ENCODE results near the gene RNF138. TPM values are rescaled to one million over a fixed set of nuclear protein-coding genes. Genes with fewer than 3 reads are reported as not detected.
A peak's percentile ranks its signal among the peaks of the same experiment; 100 is the strongest.

RNF138 gene, protein sequence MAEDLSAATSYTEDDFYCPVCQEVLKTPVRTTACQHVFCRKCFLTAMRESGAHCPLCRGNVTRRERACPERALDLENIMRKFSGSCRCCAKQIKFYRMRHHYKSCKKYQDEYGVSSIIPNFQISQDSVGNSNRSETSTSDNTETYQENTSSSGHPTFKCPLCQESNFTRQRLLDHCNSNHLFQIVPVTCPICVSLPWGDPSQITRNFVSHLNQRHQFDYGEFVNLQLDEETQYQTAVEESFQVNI
- 28.5 TPM for polyA plus RNA-seq (2012; ENCODE audit: missing spikeins)

DNA sequence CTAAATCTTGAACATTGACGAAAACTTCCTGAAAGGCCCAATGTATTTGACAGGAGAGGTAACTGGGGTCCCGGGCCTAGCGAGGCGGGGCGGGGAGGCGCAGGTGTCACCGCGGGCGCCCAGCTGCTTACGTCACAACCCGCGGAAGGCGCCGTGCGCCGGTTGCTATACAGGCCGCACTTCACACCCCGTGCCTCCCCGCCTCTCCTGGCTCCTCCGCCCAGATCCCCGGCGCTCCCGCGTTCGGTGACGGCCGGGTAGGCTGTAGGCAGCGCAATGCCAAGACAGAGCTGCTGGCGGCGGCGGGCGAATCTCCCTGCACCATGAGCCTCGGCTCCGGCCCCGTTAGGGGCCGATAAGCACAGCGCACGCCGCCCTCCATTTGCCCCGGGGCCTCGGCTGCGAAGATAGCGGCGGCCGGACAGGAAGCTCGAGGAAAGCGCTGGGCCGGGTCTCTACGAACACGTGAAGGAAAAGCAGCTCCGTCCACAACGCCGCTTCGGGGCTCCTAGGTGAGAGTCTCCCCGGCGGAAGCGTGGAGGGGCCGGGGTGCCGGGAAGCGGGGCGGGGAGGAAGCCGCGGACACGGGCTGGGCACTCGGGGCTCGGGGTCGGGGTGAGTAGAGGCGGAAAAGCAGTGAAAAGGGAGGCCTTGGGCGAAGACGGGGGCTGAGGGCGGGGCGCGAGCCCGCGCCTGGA lies at the start of gene RNF138:
Gene RNF138 (plus strand): TSS at position 151 of the 698 bp plus-strand sequence. CDS start 903 bp downstream, outside the sequence.
- peak; percentile 88 for TF ChIP-seq POLR2A (IDR thresholded peaks at IDR 0.05; ENCODE audit: low read depth, low read length)
- peak; percentile 83 for TF ChIP-seq POLR2AphosphoS5 (IDR thresholded peaks at IDR 0.05; ENCODE audit: low read depth, low read length)
- peak; percentile 43; the same call in 1 of the 2 replicates for TF ChIP-seq TAF1 (IDR thresholded peaks at IDR 0.05; ENCODE audit: borderline replicate concordance, low read depth, low read length)
- no peak for FAIRE-seq
- peak; percentile 79 for DNase-seq (ENCODE audit: insufficient read length)

DNA sequence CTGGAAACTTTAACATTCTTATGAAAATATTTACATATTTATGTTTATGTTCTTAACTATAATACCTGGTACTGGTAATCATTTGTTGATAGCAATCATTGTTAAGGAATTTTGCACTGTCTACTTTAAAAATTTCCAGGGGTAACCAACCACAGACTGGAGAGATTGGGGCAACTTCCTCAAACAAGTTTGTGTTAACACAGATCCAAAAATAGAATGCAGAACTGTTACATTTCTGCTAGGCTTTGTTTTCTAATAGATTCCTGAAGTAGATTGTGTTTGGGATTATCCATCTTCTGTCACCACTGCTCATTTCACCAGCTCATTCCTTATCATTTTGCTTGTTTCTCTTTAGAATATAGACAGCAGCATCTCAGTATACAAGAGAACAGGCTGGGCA lies 49.3 kb upstream of the RNF138 start:
- no peak for FAIRE-seq
- TF ChIP-seq POLR2A (IDR thresholded peaks at IDR 0.05; ENCODE audit: low read depth, low read length) = no peak
- no peak for TF ChIP-seq TAF1 (IDR thresholded peaks at IDR 0.05; ENCODE audit: borderline replicate concordance, low read depth, low read length)
- TF ChIP-seq POLR2AphosphoS5 (IDR thresholded peaks at IDR 0.05; ENCODE audit: low read depth, low read length) = no peak
- DNase-seq (ENCODE audit: insufficient read length) = no peak

DNA sequence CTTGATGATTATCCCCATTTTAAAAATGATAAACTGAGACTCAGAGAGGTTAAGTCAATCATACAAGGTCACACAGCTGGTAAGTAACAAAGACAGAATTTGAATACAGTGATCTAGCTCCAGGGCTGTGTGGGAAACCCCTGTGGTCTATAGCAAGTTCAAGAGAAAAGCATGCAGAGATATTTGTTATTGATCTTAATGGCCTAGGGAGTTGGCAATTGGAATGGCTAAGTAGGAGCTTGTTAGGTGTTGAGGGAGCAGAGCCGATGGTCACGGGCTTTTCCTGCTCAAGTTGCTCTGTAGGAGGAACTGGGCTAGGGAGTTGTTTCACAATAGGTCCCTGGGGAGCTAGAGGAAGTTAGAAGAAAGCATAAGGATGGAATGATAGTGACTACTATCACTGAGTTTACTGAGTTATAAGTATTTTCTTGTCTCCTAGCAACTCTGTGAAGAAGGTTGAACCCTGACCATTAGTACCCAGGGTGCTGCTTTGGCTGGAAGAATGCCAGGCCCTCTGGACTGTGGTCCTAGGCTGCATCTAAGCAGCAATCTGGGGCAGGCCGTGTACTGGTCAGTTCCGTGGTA lies 43.1 kb upstream of the RNF138 start:
- FAIRE-seq = peak; percentile 44
- no peak for TF ChIP-seq TAF1 (IDR thresholded peaks at IDR 0.05; ENCODE audit: borderline replicate concordance, low read depth, low read length)
- no peak for TF ChIP-seq POLR2AphosphoS5 (IDR thresholded peaks at IDR 0.05; ENCODE audit: low read depth, low read length)
- TF ChIP-seq POLR2A (IDR thresholded peaks at IDR 0.05; ENCODE audit: low read depth, low read length) = no peak
- no peak for DNase-seq (ENCODE audit: insufficient read length)

DNA sequence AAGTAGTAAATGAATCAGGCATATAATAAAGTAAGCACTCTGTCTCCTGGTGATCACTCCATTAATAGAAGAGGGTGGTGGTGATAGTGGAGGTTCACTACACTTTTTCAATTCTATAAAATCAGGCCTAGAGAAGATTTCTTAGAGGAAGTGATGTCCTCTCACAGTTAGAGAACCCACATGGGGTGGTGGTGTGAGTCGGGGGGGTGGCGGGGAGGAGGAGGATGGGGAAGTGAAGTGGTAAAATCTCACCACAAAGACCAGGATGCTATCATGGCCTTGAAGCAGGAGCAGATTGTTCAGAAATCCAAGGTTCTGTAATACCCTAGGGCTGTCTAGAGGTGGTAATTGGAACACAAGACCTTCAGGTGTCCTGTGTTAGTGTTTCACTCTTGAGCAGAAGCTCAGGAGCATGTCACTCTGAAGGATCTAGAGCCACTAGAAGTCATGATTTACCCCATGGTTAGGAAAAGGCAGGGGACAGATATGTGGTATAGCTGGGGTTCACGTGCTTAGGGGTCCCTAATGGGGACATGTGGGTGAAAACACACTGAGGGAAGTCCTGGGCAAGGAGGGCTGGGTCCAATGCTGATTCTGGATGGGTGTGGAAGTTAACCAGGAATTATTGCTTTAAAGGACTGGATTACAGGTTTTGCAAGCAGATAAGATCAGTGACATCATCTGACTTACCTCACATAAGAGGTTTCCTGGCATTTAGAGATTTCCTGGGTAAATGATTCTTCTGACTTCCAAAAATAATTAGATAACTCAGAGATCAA lies 42.1 kb upstream of the RNF138 start:
- TF ChIP-seq POLR2A (IDR thresholded peaks at IDR 0.05; ENCODE audit: low read depth, low read length) (no peak), TAF1 (IDR thresholded peaks at IDR 0.05; ENCODE audit: borderline replicate concordance, low read depth, low read length) (no peak)
- FAIRE-seq = no peak
- no peak for DNase-seq (ENCODE audit: insufficient read length)

DNA sequence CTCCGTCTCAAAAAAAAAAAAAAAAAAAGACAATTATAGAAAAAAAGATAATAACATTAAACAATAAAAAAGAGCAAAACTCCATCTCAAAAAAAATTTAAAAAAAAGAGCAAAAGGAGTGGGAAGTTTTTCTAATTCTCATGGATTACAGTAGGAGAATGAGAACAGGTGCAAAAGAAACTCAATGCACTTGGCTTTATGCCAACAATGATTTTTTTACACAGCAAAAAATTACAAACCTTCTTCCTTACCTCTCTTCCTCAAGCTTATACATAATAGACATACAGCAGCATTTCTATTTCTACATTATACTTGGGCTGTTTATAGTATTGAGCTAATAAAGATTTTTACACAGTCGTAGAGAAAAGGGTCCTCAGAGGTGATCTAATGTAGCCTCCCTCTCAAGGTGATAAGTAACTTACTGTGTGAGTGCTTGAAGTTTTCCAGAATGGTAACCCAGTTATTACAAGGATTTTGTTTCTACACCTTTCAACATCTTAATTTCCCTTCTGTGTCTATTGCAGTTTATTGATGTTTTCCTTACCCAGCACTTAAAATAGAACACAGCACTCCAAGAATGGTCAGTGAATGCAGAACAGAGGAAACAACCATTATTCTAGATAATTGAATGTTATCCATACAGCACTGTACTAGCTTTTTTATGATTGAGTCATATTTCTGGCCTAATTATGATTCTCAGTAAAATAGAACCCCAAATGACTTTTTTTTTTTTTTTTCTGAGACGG lies 34.9 kb upstream of the RNF138 start:
- TF ChIP-seq POLR2A (IDR thresholded peaks at IDR 0.05; ENCODE audit: low read depth, low read length) (no peak), TAF1 (IDR thresholded peaks at IDR 0.05; ENCODE audit: borderline replicate concordance, low read depth, low read length) (no peak), POLR2AphosphoS5 (IDR thresholded peaks at IDR 0.05; ENCODE audit: low read depth, low read length) (no peak)
- DNase-seq (ENCODE audit: insufficient read length) (no peak), FAIRE-seq (no peak)

DNA sequence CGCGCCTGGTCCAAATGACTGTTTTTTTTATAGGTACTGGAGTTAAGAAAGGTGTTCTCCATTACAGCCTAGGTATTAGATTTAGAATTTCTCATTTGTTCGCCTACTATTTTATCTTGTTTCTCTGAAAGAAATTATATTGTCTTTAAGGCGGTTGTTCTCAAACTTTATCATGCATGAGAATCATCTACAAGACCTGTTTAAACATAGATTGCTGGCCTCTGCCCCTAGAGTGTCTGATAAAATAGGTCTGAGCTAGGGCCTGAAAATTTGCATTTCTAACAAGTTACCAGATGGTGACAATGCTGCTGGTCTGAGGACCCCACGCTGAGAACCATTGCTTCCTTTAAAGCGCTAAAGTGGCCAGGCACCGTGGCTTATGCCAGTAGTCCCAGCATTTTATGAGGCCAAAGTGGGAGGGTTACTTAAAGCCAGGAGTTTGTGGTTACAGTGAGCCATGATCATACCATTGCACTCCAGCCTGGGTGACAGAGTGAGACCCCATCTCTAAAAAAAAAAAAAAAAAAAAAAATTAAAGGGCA lies 34.0 kb upstream of the RNF138 start:
- DNase-seq (ENCODE audit: insufficient read length) (no peak), FAIRE-seq (no peak)
- TF ChIP-seq TAF1 (IDR thresholded peaks at IDR 0.05; ENCODE audit: borderline replicate concordance, low read depth, low read length) (no peak), POLR2AphosphoS5 (IDR thresholded peaks at IDR 0.05; ENCODE audit: low read depth, low read length) (no peak), POLR2A (IDR thresholded peaks at IDR 0.05; ENCODE audit: low read depth, low read length) (no peak)

DNA sequence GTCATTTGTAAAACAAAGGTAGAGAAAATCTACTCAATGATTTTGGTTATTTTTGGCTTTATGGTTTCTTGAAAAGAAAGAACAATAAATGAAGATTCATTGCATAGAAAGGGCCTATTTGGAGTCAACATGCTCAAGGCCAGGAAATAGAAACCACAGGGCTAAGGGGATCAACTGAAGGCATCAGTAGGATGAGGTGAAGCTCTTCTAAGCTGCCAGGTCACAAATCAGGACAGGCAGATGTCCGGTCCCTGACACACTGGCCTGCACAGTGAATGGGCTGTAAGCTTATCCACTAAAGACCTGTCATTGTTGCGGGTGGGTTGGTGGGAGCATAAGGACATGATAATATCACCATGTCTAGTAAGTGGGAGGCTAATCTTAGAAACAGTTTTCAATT lies 31.6 kb upstream of the RNF138 start:
- FAIRE-seq = no peak
- DNase-seq (ENCODE audit: insufficient read length) = no peak
- TF ChIP-seq POLR2A (IDR thresholded peaks at IDR 0.05; ENCODE audit: low read depth, low read length) = no peak
- TF ChIP-seq POLR2AphosphoS5 (IDR thresholded peaks at IDR 0.05; ENCODE audit: low read depth, low read length) = no peak
- no peak for TF ChIP-seq TAF1 (IDR thresholded peaks at IDR 0.05; ENCODE audit: borderline replicate concordance, low read depth, low read length)

DNA sequence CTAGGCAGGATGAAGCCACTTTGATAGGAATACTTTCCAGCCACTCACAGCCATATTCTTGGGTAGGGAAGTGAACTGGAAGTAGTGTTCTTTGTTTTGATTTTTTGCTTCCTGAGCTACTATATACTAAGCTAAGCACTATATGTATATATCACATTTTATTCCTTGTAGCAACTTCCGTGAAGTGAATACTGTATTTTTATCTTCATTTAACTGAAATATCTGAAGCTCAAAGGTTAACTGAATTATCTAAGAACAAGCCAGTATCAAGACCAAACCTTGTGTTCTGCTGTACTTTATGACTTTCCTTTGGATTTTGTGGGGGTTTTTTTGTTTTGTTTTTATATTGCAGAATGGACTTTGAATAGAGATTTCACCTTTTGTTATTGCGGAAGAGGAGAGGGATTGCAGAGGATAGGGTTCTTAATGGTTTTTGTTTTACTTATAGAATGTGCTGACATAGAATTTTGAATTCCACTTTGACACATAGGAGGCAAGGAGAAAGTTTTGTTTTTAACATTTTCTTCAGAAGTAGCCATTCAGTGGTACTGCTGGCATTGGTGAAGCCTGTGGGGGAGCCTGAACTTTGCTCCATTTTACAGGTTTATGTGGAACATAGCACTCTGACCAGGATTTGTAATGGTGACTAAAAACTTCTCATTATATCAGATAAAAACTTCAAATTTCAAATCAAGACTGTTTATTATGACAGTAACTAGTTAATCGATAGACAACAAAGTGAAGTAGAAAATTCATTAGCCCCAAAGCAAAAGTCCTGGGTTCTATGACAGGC lies 24.1 kb upstream of the RNF138 start:
- no peak for TF ChIP-seq POLR2AphosphoS5 (IDR thresholded peaks at IDR 0.05; ENCODE audit: low read depth, low read length)
- no peak for FAIRE-seq
- no peak for DNase-seq (ENCODE audit: insufficient read length)

DNA sequence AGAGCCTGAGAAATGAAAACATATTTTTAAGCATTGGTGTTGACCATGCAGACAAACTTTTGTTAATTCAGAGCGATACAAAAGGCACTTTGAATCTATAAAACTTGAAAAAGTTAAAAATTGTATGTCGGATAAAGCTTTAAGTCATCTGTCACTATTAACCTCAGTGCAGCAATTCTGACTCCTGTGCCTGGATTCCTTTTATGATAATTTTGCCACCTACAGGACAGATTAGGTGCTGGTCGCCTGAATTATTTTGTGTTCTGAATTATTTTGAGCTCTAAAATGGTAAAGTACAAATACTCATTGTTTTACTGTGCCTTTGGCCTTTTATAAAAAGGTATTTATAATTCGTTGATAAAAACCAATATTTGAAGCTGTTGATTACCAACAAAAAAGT lies 19.4 kb upstream of the RNF138 start:
- TF ChIP-seq TAF1 (IDR thresholded peaks at IDR 0.05; ENCODE audit: borderline replicate concordance, low read depth, low read length) = no peak
- no peak for TF ChIP-seq POLR2A (IDR thresholded peaks at IDR 0.05; ENCODE audit: low read depth, low read length)
- TF ChIP-seq POLR2AphosphoS5 (IDR thresholded peaks at IDR 0.05; ENCODE audit: low read depth, low read length) = no peak
- FAIRE-seq (no peak), DNase-seq (ENCODE audit: insufficient read length) (no peak)

DNA sequence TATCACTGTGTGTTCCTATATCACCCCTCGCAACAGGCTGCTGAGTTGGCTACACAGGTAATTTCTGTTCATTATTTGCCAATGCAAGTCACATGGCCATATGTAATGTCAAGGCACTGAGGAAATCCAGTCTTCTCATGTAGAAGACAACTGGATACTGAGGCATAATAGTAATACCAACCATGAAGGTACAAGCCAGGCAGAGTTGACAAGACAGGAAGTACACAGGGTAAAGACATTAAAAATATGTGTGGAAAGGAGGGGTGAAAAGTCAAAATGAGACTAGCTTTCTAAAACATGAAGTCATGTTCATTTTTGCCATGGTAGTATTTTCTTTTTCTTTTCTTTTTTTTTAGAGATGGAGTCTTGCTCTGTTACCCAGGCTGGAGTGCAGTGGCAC lies 17.5 kb upstream of the RNF138 start:
- TF ChIP-seq POLR2A (IDR thresholded peaks at IDR 0.05; ENCODE audit: low read depth, low read length) (no peak), TAF1 (IDR thresholded peaks at IDR 0.05; ENCODE audit: borderline replicate concordance, low read depth, low read length) (no peak), POLR2AphosphoS5 (IDR thresholded peaks at IDR 0.05; ENCODE audit: low read depth, low read length) (no peak)
- DNase-seq (ENCODE audit: insufficient read length) (no peak), FAIRE-seq (no peak)

All from GM12892 (cell line).